Measurements from ENCODE around the gene SLC26A11. TPM values are rescaled to one million over a fixed set of nuclear protein-coding genes. Genes with fewer than 3 reads are reported as not detected.

The SLC26A11 gene
- total and polyA plus RNA-seq, 2 of the 13 experiments (the other 11 are each of a cell fraction or from before 2014, with no cell fraction given) = 8.7 to 13.2 TPM

GRCh38 chr17:80195671-80196529 lies 24.3 kb upstream of the SLC26A11 start (continued):
- no peak for TF ChIP-seq ZBTB40 (IDR thresholded peaks at IDR 0.05)
- TF ChIP-seq ZBTB40 (CRISPR knock-in tag; IDR thresholded peaks at IDR 0.05) = 0 out of 2 replicates have a peak, but pooled peaks have one; percentile 44
- no peak for TF ChIP-seq JUND (CRISPR knock-in tag; IDR thresholded peaks at IDR 0.05)
- TF ChIP-seq GLI4 (CRISPR knock-in tag; IDR thresholded peaks at IDR 0.05; ENCODE audit: borderline replicate concordance) = no peak
- no peak for TF ChIP-seq ZFP36L2 (CRISPR knock-in tag; IDR thresholded peaks at IDR 0.05)
- no peak for TF ChIP-seq ZNF816 (CRISPR knock-in tag; IDR thresholded peaks at IDR 0.05; ENCODE audit: borderline replicate concordance)
- TF ChIP-seq ZNF784 (CRISPR knock-in tag; IDR thresholded peaks at IDR 0.05; ENCODE audit: borderline replicate concordance) = no peak; the same call in 1 of the 2 replicates
- 0 out of 2 replicates have a peak, but pooled peaks have one; percentile 41 for TF ChIP-seq ZNF564 (CRISPR knock-in tag; IDR thresholded peaks at IDR 0.05)
- 0 out of 2 replicates have a peak, but pooled peaks have one; percentile 55 for TF ChIP-seq ZNF691 (CRISPR knock-in tag; IDR thresholded peaks at IDR 0.05; ENCODE audit: borderline replicate concordance, low read depth)
- TF ChIP-seq MAF1 (CRISPR knock-in tag; IDR thresholded peaks at IDR 0.05; ENCODE audit: borderline replicate concordance) = no peak
- TF ChIP-seq USF2 (IDR thresholded peaks at IDR 0.05; ENCODE audit: low read depth, low read length) = no peak
- TF ChIP-seq USF2 (CRISPR knock-in tag; IDR thresholded peaks at IDR 0.05; ENCODE audit: borderline replicate concordance) = no peak
- no peak for TF ChIP-seq ARID2 (CRISPR knock-in tag; IDR thresholded peaks at IDR 0.05; ENCODE audit: borderline replicate concordance)
- no peak for TF ChIP-seq SOX5 (CRISPR knock-in tag; IDR thresholded peaks at IDR 0.05; ENCODE audit: borderline replicate concordance)
- no peak for TF ChIP-seq MIER3 (CRISPR knock-in tag; IDR thresholded peaks at IDR 0.05; ENCODE audit: borderline replicate concordance)
- TF ChIP-seq FOSL1 (CRISPR knock-in tag; IDR thresholded peaks at IDR 0.05; ENCODE audit: borderline replicate concordance) = no peak

Data from HepG2 (cell line).